Measurements from ENCODE around the gene DBH.

Gene DBH

GRCh38 chr9:133684121-133684935 lies 48.2 kb downstream of the DBH start:
- no peak for DNase-seq (ENCODE audit: low read depth in 2 of 2)

GRCh38 chr9:133684936-133685361 lies 48.8 kb downstream of the DBH start:
- DNase-seq (ENCODE audit: low read depth in 2 of 2), result no peak

- no peak for DNase-seq (ENCODE audit: low read depth in 2 of 2)
Measured at GRCh38 chr9:133685653-133686609, 49.8 kb downstream of the DBH start.

DNA sequence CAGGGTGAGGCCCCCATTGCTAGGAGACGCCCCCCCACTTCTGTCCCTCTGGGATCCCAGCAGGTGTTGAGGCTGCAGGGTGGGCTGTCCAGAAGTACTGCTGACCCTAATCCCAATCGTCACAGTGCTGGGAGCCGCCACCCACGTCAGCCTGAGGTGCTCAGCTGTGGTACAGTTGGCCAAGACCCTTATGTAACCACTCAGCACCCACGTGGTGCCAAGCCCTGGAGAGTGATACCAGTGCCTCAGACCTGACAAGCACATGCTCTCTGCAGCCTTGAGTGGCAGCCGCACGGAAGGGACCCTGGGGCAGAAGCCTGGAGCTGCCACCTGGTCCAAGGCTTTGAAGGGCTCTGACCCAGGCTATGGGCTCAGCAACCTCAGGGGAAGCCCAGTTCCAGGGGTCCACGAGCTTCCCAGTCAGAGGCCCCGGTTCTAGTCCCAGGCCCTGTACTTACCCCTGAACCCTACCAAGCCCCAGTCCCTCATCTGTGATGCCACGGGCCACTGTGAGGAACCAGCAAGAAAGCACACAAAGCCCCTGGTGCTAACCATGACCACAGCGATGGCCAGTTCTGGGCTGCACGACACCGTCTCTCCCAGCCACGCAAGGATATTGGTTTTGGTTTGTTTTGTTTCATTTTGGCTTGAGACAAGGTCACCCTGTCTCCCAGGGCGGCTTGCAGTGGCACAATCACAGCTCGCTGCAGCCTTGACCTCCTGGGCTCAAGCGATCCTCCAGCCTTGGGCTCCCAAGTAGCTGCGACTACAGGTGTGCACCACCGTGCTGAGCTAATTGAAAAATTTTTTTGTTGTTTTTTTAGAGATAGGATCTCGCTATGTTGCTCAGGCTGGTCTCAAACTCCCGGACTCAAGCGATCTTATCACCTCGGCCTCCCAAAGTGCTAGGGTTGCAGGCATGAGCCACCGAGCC lies 50.7 kb downstream of the DBH start:
- DNase-seq (ENCODE audit: low read depth in 2 of 2), result no peak

DNA sequence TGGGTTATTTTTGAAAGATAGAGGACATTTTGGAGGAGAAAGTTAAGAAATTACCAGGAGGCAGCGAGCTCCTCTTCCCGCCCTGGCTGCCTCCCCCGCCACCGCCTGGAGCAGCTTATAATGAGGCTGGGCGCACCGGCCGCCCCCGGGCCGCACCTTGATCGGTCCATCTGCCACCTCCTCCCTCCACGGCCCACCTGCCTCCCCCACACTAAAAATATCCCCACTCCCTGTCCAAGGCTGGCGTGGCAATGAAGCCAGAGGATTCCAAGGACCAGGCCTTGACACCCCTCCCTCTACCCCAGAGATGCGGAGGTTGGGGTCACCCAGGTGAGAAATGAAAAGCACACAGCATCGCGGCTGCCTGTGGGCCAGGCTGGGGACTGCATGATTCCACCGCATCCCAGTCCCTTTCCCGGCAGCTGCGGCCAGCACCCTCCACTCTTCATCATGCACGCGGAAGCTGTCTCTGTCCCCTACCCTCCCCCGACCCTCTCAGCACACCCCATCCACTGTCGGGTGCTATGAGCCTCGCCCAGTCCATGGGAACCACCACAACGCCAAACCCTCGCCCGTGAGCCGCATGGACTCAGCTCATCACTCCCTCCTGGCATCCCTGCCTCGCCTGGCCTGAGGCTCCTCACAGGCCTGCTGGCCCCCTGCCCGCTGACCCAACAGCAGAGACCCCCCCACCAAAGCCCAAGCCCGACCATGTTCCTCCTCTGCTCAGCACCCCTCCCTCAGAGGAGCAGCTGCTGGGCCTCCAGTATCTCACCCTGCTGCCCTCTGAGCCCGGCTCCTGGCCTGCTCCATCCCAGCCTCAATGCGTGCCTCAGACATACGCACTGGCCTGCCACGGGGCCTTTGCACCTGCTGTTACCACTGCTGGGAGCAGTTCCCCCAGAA lies 51.9 kb downstream of the DBH start:
- no peak for DNase-seq (ENCODE audit: low read depth in 2 of 2)

- DNase-seq (ENCODE audit: low read depth in 2 of 2), result no peak
Measured at GRCh38 chr9:133689151-133689763, 53.1 kb downstream of the DBH start.

DNA sequence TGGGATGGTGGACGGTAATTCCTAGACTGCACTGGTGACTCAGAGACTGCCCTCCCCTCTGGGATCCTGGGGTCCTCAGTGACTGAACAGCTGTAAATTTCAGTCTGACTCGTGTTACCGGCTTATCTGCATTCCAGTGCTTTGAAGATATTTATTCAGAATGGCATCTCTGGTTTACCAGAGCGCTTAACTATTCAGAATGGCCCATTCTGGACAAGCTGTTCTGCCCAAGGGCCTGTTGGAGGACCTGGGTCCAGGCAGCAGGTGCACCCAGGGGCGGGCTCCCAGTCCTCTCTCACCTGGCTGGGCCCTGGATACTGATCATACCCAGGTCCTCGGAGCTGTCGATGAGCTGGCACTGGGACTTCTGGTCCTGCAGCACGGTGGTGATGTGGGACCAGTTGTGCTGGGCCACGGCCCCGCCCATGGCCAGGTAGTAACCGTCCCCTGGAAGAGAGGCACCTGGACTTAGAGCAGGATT lies 54.0 kb downstream of the DBH start:
- DNase-seq (ENCODE audit: low read depth in 2 of 2), result no peak

- DNase-seq (ENCODE audit: low read depth in 2 of 2), result no peak
Measured at GRCh38 chr9:133691191-133691590, 55.0 kb downstream of the DBH start.

GRCh38 chr9:133691626-133692363 lies 55.6 kb downstream of the DBH start:
- DNase-seq (ENCODE audit: low read depth in 2 of 2), result peak in 1 of 2 donors; percentile 37

GRCh38 chr9:133692364-133692985 lies 56.3 kb downstream of the DBH start:
- no peak for DNase-seq (ENCODE audit: low read depth in 2 of 2)

DNA sequence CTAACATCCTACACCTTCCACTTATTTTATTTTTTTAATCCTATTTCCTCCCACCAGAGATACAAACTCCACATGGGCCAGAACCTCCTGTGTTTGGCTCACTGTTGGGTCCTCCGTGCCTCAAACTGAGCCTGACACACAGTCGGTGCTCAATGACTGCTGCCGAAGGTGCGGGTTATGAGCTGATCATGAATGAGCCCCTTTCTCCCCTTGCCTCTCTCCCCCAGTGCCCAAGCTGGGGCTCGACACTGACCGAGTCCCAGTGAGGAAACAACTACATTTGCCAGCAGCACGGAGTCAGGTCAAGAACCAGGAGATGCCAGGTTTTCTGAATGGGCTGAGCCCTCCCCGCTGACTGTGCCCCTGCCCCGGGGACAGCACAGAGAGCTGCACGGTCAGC lies 57.0 kb downstream of the DBH start:
- DNase-seq (ENCODE audit: low read depth in 2 of 2), result no peak

GRCh38 chr9:133693703-133694529 lies 57.8 kb downstream of the DBH start:
- no peak for DNase-seq (ENCODE audit: low read depth in 2 of 2)

- no peak for DNase-seq (ENCODE audit: low read depth in 2 of 2)
Measured at GRCh38 chr9:133694686-133695085, 58.5 kb downstream of the DBH start.

GRCh38 chr9:133696071-133696472 lies 59.9 kb downstream of the DBH start:
- DNase-seq (ENCODE audit: low read depth in 2 of 2), result no peak

- no peak for DNase-seq (ENCODE audit: low read depth in 2 of 2)
Measured at GRCh38 chr9:133699546-133699945, 63.4 kb downstream of the DBH start.

- no peak for DNase-seq (ENCODE audit: low read depth in 2 of 2)
Measured at GRCh38 chr9:133700819-133701320, 64.7 kb downstream of the DBH start.

GRCh38 chr9:133701321-133701980 lies 65.3 kb downstream of the DBH start:
- no peak for DNase-seq (ENCODE audit: low read depth in 2 of 2)
